Measurements from ENCODE around the gene USP46. TPM values are rescaled to one million over a fixed set of nuclear protein-coding genes. Genes with fewer than 3 reads are reported as not detected.

The USP46 gene
- total RNA-seq, 4 donors from 2014 or later = 8.4 to 17.5 (median 10.5) TPM

DNA sequence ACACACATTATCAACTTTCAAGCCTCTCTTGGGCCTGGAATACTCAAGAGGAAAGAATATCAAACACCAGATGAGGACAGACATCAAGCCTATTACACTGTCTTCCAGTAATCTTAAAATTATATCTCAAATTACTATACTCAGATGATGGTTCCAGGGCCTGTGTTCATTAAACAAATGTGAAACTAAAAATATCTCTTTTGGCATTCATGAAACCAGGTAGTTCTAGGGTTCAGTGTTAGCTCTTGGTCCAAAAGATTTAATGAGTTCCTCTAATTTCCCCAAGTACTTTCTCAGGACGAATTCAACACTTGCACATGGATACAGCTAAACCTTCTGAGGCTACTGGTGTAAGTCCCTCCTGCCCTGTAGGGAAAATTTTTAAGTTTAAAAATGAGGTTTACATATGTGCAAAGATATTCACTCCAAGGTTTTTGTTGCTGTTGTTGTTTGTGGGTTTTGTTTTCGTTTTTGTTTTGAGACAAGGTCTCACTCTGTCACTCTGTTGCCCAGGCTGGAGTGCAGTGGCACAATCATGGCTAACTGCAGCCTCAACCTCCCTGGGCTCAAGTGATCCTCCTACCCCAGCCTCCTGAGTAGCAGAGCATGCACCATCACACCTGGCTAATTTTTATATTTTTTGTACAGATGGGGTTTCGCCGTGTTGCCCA is 79.4 kb downstream of the USP46 start:
- Histone ChIP-seq H3K4me1 (no peaks in the 10 kb centered on the region), H3K4me3 (no peak overlapping the region), H3K9me3 (no peaks in the 10 kb centered on the region), H3K36me3 (no peaks in the 10 kb centered on the region), H3K27ac (no peak overlapping the region), H3K27me3 (no peaks in the 10 kb centered on the region)
- WGBS = 92% methylated on average over 4 of the region's 4 CpGs
- no peak for TF ChIP-seq EP300 (IDR thresholded peaks at IDR 0.05)
- no peak for TF ChIP-seq POLR2AphosphoS5 (IDR thresholded peaks at IDR 0.05)
- TF ChIP-seq, protein P1, sequence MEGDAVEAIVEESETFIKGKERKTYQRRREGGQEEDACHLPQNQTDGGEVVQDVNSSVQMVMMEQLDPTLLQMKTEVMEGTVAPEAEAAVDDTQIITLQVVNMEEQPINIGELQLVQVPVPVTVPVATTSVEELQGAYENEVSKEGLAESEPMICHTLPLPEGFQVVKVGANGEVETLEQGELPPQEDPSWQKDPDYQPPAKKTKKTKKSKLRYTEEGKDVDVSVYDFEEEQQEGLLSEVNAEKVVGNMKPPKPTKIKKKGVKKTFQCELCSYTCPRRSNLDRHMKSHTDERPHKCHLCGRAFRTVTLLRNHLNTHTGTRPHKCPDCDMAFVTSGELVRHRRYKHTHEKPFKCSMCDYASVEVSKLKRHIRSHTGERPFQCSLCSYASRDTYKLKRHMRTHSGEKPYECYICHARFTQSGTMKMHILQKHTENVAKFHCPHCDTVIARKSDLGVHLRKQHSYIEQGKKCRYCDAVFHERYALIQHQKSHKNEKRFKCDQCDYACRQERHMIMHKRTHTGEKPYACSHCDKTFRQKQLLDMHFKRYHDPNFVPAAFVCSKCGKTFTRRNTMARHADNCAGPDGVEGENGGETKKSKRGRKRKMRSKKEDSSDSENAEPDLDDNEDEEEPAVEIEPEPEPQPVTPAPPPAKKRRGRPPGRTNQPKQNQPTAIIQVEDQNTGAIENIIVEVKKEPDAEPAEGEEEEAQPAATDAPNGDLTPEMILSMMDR (IDR thresholded peaks at IDR 0.05) = no peak
- no peak for TF ChIP-seq POLR2A (IDR thresholded peaks at IDR 0.05)
- no peak for DNase-seq (ENCODE audit: low spot score in 2 of 2)

DNA sequence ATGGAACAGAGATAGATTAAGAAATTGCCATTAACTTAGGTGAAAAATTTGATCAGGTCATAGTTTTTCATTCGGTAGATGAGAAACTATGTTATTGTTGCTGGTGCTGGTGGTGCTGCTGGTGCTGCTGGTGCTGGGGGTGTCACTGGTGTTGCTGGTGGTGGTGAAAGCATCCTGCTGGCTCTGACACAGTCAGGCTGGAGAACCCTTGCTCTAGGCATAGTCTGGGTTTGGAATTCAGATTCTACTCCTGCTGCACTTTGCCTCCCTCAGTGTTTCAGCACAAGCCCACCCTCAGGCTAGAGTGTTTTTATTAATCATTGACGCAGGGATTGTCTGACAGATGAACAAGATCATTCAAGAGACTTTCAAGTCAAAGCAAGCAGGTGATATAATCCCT is 80.2 kb downstream of the USP46 start:
- H3K4me1 ChIP-seq = no peaks in the 10 kb centered on the region
- no peaks in the 10 kb centered on the region for H3K27me3 ChIP-seq
- 76% methylated on average over 2 of the region's 2 CpGs for WGBS
- H3K27ac ChIP-seq = no peak overlapping the region
- no peaks in the 10 kb centered on the region for H3K36me3 ChIP-seq
- no peaks in the 10 kb centered on the region for H3K9me3 ChIP-seq
- no peak overlapping the region for H3K4me3 ChIP-seq
- TF ChIP-seq POLR2A (IDR thresholded peaks at IDR 0.05) (no peak), POLR2AphosphoS5 (IDR thresholded peaks at IDR 0.05) (no peak), EP300 (IDR thresholded peaks at IDR 0.05) (no peak)
- TF ChIP-seq, protein P1 (IDR thresholded peaks at IDR 0.05) = no peak
- DNase-seq (ENCODE audit: low spot score in 2 of 2) = no peak

DNA sequence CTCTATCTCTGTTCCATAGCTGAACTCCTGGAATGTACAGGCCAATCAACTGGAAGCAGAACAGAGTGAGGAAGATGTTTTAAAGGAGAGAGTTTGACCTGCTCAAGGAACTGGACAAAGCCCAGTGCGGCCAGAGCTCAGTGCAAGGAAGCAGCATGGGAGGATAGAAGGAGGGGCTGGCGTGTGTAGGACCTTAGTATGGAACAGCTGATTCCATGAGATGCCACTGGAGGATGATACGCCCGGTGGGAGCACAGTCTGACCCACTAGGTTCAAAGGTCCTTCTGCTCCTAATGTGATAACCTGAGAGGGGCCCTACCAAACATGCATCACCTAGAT is 81.5 kb downstream of the USP46 start:
- DNase-seq (ENCODE audit: low spot score in 2 of 2) = no peak
- WGBS = 90% methylated on average over 4 of the region's 4 CpGs
- no peak for TF ChIP-seq POLR2AphosphoS5 (IDR thresholded peaks at IDR 0.05)
- no peak for TF ChIP-seq POLR2A (IDR thresholded peaks at IDR 0.05)
- TF ChIP-seq EP300 (IDR thresholded peaks at IDR 0.05) = no peak
- TF ChIP-seq, protein P1 (IDR thresholded peaks at IDR 0.05) = no peak
- Histone ChIP-seq H3K9me3 (no peaks in the 10 kb centered on the region), H3K4me1 (no peaks in the 10 kb centered on the region), H3K36me3 (no peaks in the 10 kb centered on the region), H3K4me3 (no peak overlapping the region), H3K27me3 (no peaks in the 10 kb centered on the region), H3K27ac (no peak overlapping the region)

DNA sequence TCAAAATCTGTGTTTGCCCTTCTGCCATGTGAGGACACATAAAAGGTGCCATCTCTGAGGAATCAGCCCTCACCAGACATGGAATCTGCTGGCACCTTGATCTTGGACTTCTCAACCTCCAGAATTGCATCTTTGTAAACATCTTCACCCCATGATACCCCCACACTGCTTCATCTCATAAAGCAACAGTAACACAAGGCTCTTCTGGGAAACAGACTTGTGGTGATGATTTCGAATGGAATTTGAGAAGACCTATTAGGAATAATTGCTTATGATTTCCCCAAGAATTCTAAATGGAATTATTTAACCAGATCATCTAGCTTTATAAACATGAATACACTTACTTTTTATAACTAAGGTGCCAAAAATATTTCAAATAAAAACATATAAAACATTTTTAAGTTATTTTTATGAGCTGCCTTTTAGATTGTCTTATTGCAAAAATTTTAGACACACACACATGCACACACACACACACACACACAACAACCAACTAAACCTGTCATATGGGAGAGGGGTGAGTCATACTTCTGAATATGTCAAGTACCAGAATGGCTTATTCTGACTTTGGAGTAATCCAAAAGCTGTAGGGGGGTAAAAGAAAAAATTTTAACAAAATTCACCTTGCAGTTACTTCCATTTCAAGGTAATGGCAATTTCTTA is 82.0 kb downstream of the USP46 start:
- no peaks in the 10 kb centered on the region for H3K9me3 ChIP-seq
- no peak for DNase-seq (ENCODE audit: low spot score in 2 of 2)
- TF ChIP-seq POLR2A (IDR thresholded peaks at IDR 0.05) = no peak
- TF ChIP-seq EP300 (IDR thresholded peaks at IDR 0.05) = no peak
- TF ChIP-seq POLR2AphosphoS5 (IDR thresholded peaks at IDR 0.05) = no peak
- TF ChIP-seq, protein P1 (IDR thresholded peaks at IDR 0.05) = no peak
- H3K4me1 ChIP-seq = no peaks in the 10 kb centered on the region
- WGBS = 71% methylated on average over 1 of the region's 1 CpG
- H3K27ac ChIP-seq = no peak overlapping the region
- no peaks in the 10 kb centered on the region for H3K27me3 ChIP-seq
- no peak overlapping the region for H3K4me3 ChIP-seq
- H3K36me3 ChIP-seq = no peaks in the 10 kb centered on the region

DNA sequence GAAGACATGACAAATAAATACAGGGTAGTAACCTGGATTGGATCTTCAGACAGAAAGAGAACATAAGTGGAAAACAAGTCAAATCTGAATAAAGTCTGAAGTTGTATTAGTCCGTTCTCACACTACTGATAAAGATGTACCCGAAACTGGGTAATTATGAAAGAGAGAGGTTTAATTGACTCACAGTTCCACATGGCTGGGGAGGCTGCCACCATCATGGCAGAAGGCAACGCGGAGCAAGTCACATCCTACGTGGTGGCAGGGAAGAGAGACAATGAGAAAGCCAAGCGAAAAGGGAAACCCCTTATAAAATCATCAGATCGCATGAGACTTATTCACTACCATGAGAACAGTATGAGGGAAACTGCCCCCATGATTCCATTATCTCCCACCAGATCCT is 82.8 kb downstream of the USP46 start:
- Histone ChIP-seq H3K27me3 (no peaks in the 10 kb centered on the region), H3K4me1 (no peaks in the 10 kb centered on the region), H3K27ac (no peak overlapping the region), H3K4me3 (no peak overlapping the region), H3K9me3 (no peaks in the 10 kb centered on the region), H3K36me3 (no peaks in the 10 kb centered on the region)
- TF ChIP-seq POLR2A (IDR thresholded peaks at IDR 0.05) = no peak
- TF ChIP-seq EP300 (IDR thresholded peaks at IDR 0.05) = no peak
- TF ChIP-seq, protein P1 (IDR thresholded peaks at IDR 0.05) = no peak
- no peak for TF ChIP-seq POLR2AphosphoS5 (IDR thresholded peaks at IDR 0.05)
- WGBS = 94% methylated on average over 7 of the region's 7 CpGs
- DNase-seq (ENCODE audit: low spot score in 2 of 2) = no peak
